ENCODE results near the gene NBEA.

- TF ChIP-seq CTCF (tag by site-specific recombination; IDR thresholded peaks at IDR 0.05) (no peak), ZNF274 (IDR thresholded peaks at IDR 0.05; ENCODE audit: low read length) (no peak), ZNF274 (tag by site-specific recombination; IDR thresholded peaks at IDR 0.05; ENCODE audit: borderline replicate concordance) (no peak), ZNF175 (tag by site-specific recombination; IDR thresholded peaks at IDR 0.05) (no peak)
Measured at GRCh38 chr13:35712907-35713761, 771.1 kb downstream of the NBEA start.
